IPS-18a (cell line): Measurements from ENCODE around the gene CDH23.

Experiments
- H3K27ac ChIP-seq: one replicate; pipeline ENCODE4 v1.5.1; 2013; ENCODE audit warnings: low read length
- H3K27me3 ChIP-seq: one replicate; pipeline ENCODE4 v1.6.1; 2013; ENCODE audit warnings: mild to moderate bottlenecking, low read length; ENCODE audit not compliant: control insufficient read depth, insufficient read depth
- H3K36me3 ChIP-seq: one replicate; pipeline ENCODE4 v1.6.1; 2013; ENCODE audit warnings: low read depth, low read length; ENCODE audit not compliant: control insufficient read depth
- H3K4me1 ChIP-seq: one replicate; pipeline ENCODE4 v1.6.1; 2013; ENCODE audit warnings: low read depth, low read length; ENCODE audit not compliant: control insufficient read depth
- H3K4me3 ChIP-seq: one replicate; pipeline ENCODE4 v1.5.1; 2013; ENCODE audit warnings: low read length
- H3K9ac ChIP-seq: one replicate; pipeline ENCODE4 v1.6.1; 2013; ENCODE audit warnings: mild to moderate bottlenecking, low read length, moderate library complexity
- H3K9me3 ChIP-seq: one replicate; pipeline ENCODE4 v1.6.1; 2013; ENCODE audit warnings: low read depth, low read length; ENCODE audit not compliant: control insufficient read depth

CDH23 gene

DNA sequence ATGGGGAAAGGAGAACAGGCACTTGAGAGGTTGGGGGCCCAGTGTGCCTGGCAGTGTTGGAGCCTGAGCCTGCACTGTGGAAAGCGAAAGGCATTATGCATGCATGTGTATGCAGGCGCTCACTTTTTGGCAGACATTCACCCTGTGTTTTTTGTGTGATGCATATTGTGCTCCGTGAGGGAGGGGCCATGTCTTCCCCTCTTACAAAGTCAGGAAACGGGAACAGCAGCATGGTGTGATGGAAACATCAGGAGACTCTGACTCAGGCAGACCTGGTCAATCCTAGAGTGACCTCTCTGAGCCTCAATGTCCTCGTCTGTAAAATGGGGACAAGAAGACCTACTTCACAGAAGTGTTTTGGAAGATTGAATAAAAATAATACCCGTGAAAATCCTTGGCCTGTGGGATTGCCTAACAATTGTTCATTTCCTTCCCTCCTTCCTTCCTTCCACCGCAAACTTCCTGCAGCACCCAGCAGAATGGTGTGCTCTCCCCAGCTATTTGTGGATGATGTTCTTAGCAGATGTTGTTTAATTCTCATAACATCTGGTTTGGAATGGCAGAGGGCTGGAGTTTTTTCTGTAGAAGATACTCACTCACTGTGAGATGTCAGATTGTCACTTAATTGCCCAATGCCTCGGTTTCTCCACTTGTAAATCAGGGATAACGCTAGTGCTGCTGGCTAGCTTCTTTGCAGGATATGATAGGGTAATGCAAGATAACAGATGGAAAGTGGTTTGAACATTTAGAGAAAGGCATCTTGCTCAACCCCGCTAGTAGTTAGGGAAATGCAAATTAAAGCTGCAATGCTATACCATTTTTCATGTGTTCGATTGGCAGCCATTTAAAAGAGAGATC, 39.8 kb downstream of the CDH23 start:
- Histone ChIP-seq H3K4me3 (no peak overlapping the region), H3K27ac (no peak overlapping the region), H3K27me3 (no peaks in the 10 kb centered on the region), H3K9ac (no peak overlapping the region), H3K4me1 (no peaks in the 10 kb centered on the region), H3K9me3 (no peaks in the 10 kb centered on the region), H3K36me3 (no peaks in the 10 kb centered on the region)

DNA sequence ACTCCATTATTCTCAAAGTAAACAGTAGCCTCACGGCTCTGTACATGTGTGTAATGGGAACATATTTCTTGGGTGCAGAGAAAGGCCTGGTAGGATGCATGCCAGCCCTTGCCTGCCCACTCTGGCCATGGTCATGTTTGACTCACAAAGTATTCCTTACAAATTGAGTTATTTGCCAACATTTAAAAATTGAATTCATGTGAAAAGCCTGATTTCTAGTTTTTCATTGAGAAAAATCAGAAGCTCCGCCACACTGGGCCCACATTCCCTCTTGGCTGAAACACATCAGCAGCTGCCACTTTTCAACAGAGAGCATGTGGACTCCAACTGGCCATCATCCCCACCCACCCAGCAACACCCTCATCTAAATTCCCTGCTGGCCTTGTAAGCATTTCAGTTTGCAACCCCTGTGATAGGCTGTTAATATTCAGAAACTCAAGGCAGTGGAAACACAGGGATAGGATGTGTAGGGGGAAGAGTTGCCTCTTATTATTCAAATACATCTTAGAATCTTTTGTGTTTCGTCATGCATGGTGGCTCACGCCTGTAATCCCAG, 40.9 kb downstream of the CDH23 start:
- H3K27ac ChIP-seq: no peak overlapping the region
- H3K36me3 ChIP-seq: no peaks in the 10 kb centered on the region
- no peak overlapping the region for H3K4me3 ChIP-seq
- no peaks in the 10 kb centered on the region for H3K4me1 ChIP-seq
- H3K9ac ChIP-seq: no peak overlapping the region
- H3K9me3 ChIP-seq: no peaks in the 10 kb centered on the region
- H3K27me3 ChIP-seq: no peaks in the 10 kb centered on the region

DNA sequence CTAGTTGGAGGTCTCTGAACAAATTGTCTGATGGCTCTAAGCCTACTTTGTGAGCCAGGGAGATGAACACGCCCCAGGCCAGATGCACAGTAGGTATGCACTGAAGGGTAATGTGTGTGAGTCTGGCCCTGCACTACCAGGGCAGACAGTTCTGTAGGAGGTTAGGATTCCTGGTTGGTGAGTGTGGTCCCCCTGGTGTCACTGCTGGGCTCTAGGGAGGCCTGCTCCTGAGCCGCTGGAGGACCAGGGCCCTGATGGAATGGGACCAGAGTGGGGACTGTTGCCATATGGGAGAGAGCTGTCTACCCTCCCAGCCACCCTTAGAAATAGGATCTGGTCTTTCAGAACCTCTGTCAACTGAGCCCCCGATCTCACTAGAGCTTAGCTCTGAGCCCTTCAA, 42.0 kb downstream of the CDH23 start:
- no peaks in the 10 kb centered on the region for H3K9me3 ChIP-seq
- H3K4me1 ChIP-seq: no peaks in the 10 kb centered on the region
- H3K27me3 ChIP-seq: no peaks in the 10 kb centered on the region
- H3K27ac ChIP-seq: no peak overlapping the region
- H3K36me3 ChIP-seq: no peaks in the 10 kb centered on the region
- H3K4me3 ChIP-seq: no peak overlapping the region
- no peak overlapping the region for H3K9ac ChIP-seq

DNA sequence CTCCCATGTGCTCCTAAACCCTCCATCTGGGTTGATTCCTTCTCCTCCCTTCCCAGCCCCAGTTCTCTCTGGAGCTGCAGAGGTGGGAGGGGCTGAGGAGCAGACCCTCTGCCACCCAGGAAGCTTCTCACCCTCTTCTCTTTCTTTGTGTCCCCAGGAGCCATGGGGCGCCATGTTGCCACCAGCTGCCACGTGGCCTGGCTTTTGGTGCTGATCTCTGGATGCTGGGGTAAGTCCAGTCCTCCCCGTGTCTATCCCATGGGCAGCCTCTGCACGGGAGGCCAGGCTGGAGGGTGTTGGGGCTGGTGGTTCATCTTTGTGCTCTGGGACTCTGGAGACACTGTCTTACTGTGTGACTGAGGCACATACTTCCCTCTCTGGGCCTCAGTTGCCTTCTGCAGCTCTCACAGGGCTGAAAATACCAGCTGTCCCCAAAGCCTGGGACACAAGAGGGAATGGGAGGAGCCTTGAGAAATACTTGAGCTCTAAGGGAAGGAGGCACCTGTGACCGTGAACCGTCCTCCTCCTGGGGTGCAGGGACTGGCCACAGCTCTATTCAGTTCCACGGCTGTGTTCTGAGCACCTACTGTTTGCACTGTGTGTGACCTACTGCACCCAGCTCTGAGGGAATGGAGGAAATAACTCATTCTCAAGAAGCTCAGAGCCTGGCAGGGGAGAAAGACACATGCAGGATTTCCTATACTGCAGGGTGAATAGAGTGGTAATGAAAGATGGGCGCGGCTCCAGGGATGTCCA, 43.1 kb downstream of the CDH23 start:
- Histone ChIP-seq H3K9ac (no peak overlapping the region), H3K4me3 (no peak overlapping the region), H3K27me3 (no peaks in the 10 kb centered on the region), H3K36me3 (no peaks in the 10 kb centered on the region), H3K4me1 (no peaks in the 10 kb centered on the region), H3K27ac (no peak overlapping the region), H3K9me3 (no peaks in the 10 kb centered on the region)

DNA sequence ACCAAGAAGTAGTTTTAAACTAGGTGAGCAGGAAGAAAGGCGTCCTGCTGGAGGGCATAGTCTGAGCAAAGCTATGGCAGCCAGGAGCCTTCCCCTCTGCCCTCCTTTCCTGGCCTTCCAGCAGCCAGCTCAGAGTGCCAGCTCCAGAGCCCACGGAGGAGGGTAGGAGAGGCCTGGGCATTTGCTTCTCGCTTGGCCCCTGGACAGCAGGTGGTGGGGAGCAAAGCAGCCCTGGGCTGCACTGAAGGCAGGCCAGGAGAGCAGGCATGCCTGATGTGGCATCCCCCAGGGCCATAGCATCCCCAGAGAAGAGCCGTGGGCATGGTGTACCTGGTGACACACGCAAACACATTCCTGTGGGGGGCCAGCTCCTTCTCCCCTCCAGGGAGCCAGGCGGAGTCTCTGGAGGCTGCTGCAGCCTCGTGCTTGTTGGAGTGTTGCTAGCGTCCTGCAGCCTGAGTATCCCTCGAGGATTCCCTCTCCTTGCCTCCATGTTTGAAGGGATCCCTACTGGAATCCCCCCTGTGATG, 43.9 kb downstream of the CDH23 start:
- Histone ChIP-seq H3K27ac (no peak overlapping the region), H3K9ac (no peak overlapping the region), H3K9me3 (no peaks in the 10 kb centered on the region), H3K27me3 (no peaks in the 10 kb centered on the region), H3K4me3 (no peak overlapping the region), H3K4me1 (no peaks in the 10 kb centered on the region), H3K36me3 (no peaks in the 10 kb centered on the region)

DNA sequence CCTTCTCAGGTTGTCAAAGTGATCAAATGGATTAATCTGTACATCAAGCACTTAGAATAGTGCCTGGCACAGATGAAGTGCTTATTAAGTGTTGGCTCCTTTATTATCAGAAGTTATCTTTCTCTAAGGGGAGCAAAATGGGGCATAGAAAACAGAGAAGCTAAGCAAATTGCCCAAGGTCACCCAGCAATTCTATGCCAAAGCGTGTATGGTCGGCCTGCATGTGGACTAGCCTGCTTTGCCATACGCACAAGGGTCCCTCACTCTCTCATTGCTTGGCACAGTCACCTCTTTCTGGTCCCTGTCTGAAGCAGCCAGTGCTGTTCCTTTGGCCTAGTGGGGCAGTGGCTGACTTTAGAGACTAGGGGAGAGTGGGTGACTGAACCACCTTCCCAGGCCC, 45.3 kb downstream of the CDH23 start:
- no peak overlapping the region for H3K27ac ChIP-seq
- H3K9me3 ChIP-seq: no peaks in the 10 kb centered on the region
- no peak overlapping the region for H3K4me3 ChIP-seq
- no peaks in the 10 kb centered on the region for H3K27me3 ChIP-seq
- no peaks in the 10 kb centered on the region for H3K4me1 ChIP-seq
- H3K9ac ChIP-seq: no peak overlapping the region
- no peaks in the 10 kb centered on the region for H3K36me3 ChIP-seq

DNA sequence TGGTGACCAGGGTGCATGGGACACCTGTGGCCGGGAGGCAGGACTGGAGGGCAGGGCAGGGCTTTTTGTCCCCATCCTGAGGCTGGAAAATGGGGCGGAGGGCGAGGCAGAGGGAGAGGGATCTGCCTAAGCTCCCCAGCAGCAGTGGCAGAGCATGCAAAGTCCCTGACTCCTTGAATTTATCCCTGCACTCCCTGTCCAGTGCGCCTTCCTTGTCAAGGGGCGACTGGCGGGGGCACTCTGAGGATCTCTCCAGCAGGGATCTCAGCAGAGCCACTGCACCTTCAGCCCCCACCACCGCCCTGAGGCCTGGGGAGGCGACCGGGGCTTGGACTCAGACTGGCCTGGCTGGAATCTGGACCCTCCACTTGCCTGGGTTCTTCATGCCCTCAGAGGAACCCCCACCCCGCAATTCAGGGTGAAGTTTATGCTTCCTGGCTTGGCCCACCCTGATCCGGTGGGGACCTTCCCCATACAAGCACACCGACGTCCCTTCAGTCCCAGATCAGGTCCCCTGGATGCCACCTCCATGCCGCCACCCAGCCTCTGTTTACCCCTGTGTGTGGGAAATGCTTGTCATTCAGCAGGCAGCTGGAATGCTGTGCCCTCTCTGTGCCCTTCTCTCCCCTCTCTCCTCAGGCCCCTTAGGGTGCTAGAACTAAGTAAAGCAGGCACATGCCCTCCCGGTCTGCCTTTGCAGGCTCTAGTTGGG, 46.3 kb downstream of the CDH23 start:
- no peaks in the 10 kb centered on the region for H3K27me3 ChIP-seq
- no peak overlapping the region for H3K9ac ChIP-seq
- no peaks in the 10 kb centered on the region for H3K9me3 ChIP-seq
- no peaks in the 10 kb centered on the region for H3K4me1 ChIP-seq
- no peaks in the 10 kb centered on the region for H3K36me3 ChIP-seq
- no peak overlapping the region for H3K27ac ChIP-seq
- H3K4me3 ChIP-seq: no peak overlapping the region

DNA sequence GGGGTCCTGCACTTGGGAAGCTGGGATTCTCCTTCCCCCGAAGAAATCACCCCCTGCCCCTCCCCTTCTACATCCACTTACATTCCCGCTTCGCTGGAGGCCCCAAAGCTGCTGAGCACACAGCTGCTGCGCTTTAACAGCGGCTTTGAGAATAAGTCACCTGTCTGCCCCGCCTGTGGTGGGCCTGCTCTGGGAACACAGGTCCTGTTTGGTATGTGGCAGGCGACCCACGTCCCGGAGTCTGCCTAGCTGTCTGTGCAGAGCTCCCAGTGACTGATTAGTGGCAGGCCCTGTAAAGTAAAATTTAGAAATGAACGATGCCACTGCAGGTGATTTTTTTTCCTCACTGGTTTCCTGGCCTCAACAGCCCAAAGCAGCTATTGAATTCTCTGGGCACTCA, 47.0 kb downstream of the CDH23 start:
- H3K27ac ChIP-seq: no peak overlapping the region
- no peak overlapping the region for H3K4me3 ChIP-seq
- no peaks in the 10 kb centered on the region for H3K4me1 ChIP-seq
- no peaks in the 10 kb centered on the region for H3K36me3 ChIP-seq
- no peaks in the 10 kb centered on the region for H3K27me3 ChIP-seq
- H3K9me3 ChIP-seq: no peaks in the 10 kb centered on the region
- no peak overlapping the region for H3K9ac ChIP-seq

DNA sequence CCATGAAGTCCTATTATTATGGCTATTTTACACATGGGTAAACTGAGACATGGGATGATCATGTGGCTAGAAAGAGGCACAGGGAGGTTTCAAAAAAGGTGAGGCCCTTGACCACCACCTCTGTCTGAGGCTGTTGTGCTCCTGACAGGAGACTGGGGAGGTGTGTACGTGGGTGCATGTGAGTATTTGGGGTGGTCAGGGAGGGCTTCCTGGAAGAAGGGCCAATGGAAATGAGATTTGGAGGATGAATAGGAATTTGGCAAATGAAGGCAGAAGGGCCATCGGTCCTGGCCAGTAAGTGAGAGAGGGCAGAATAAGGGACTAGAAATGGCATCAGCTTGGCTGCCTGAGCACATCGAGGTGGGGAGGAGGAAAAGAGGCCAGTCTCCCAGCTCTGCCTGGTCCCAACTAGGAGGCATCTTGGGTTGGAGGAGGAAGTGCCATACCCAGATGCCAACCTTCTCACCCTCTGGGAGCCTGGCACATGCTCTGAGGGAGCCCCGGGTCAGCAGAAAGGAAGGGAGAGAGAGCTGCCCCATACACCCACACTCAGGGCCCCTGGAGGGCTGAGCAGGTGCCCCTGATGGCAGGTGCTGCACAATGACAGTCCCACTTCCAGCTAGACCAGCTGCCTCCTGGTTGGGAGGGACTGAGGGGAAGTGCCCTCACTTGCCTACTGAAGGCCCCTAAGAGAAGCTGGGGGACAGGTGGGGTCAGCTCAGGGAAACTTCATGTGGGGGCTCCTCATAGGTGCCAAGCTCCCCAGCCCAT, 47.7 kb downstream of the CDH23 start:
- no peaks in the 10 kb centered on the region for H3K27me3 ChIP-seq

DNA sequence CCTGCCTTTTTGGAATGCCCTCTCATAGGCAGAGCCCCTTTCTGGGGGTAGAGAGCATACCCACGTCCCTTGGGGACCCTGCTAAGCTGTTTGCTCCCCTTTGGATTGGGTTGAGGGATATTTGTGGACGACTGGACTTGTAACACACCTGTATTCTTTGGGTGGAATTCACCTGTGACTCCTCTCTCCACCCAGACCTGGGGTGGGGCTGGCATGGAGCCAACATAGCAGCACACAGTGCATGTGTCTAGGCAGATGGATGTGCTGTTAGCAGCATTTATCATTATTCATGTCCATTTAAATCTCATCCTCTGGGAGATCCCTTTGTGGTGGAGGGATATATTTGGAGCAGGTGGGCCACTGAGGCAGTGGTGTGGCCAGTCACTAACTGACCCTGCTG, 51.0 kb downstream of the CDH23 start:
- no peaks in the 10 kb centered on the region for H3K27me3 ChIP-seq
- H3K36me3 ChIP-seq: no peaks in the 10 kb centered on the region
- no peak overlapping the region for H3K27ac ChIP-seq
- no peaks in the 10 kb centered on the region for H3K4me1 ChIP-seq
- H3K9ac ChIP-seq: no peak overlapping the region
- H3K9me3 ChIP-seq: no peaks in the 10 kb centered on the region
- H3K4me3 ChIP-seq: no peak overlapping the region

More for the DNA sequence above, 47.7 kb downstream of the CDH23 start:
- H3K4me3 ChIP-seq: no peak overlapping the region
- no peak overlapping the region for H3K27ac ChIP-seq
- no peaks in the 10 kb centered on the region for H3K9me3 ChIP-seq
- H3K36me3 ChIP-seq: no peaks in the 10 kb centered on the region
- no peak overlapping the region for H3K9ac ChIP-seq
- H3K4me1 ChIP-seq: no peaks in the 10 kb centered on the region
